ENCODE results near the gene C2orf42.

DNA sequence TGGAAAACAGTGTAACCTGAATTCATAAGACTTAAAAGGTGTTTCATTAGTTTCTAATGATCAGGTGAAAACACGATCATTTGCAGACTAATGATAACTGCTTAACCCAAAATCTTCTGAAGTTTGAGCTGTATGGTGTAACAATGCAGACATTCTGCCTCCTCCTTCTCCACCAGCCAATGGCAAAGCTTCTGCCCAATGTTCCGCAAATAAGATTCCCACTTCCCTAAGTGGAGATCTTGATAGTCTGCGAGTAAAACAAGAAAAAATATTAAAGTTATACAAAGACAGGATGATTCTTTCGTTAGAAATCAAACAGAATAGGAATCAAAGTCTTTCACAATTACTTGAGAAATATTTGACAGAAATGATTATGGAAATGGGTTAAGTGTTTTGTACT, 8.1 kb downstream of the C2orf42 start:
- TF ChIP-seq CTCF (conservative IDR thresholded peaks at IDR 0.05; ENCODE audit: low read length) (no peak), EZH2phosphoT487 (IDR thresholded peaks at IDR 0.05; ENCODE audit: borderline replicate concordance) (no peak)

Measured in Loucy (cell line).